Measurements from ENCODE around the gene HOXD10. TPM values are rescaled to one million over a fixed set of nuclear protein-coding genes. Genes with fewer than 3 reads are reported as not detected.

Gene HOXD10
- total and polyA plus RNA-seq, 2 experiments from 2014 or later: not detected

DNA sequence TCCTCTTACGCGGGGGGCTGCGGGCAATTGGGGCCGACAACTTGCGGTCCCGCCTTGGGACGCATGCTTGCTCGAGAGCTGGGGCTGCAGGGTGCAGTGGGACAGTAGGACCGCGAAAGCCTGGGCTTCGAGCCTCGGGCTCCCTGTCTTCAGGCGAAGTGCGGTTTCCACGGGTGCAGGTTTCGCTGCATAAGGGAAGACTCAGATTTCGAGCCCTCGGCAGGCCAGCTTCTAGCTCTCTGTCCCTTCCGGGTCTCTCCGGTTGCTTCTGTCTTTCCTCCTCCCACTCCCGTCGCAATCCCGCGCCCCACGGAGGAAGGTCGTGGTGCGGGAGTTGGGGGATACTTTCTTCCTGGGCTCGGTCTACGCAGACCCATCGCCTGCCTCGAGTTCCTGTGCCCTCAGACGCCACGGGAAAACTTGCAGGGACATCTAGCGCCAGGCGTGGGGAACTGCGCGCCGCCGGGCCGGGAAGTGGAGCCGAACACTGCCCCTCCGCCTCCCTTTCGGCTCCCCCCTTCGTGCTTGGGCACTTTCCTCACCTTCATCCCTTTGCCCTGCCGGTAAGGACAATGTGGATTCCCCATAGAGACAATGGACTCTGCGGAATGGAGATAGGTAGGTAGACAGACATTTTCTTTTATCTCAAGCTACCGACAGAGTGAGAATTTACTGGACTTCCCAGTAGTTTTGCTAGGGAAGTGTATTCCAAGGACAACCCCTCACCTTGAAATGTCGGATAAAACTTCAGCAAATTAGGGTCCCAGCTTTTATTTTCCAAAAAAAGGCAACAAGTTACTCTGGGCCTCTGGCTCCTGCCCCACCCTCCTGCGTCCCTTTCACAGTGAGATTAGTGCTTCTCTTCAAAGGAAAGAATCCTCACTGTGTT lies 28.3 kb upstream of the HOXD10 start:
- H3K36me3 Mint-ChIP-seq (ENCODE audit: low read depth): no peaks in the 10 kb centered on the region
- H3K9me3 Mint-ChIP-seq: peaks cover 7% of the 10 kb centered on the region; the same call in 2 of the 3 replicates
- Histone ChIP-seq H2AFZ (no peak overlapping the region; the same call in 1 of the 2 replicates), H3K9me2 (ENCODE audit: insufficient read depth) (no peaks in the 10 kb centered on the region), H3F3A (replicated peaks; ENCODE audit: low read depth) (peaks cover 46% of the 10 kb centered on the region), H3K4me2 (peak overlapping the region; percentile 81), H3K4me3 (peak overlapping the region; percentile 50), H3K36me3 (ENCODE audit: insufficient read depth) (no peaks in the 10 kb centered on the region), H4K20me1 (replicated peaks; ENCODE audit: insufficient read depth) (peaks cover 45% of the 10 kb centered on the region), H3K27me3 (ENCODE audit: insufficient read depth) (peaks cover 99% of the 10 kb centered on the region), H3K4me1 (ENCODE audit: insufficient read depth) (peaks cover 42% of the 10 kb centered on the region), H3K27ac (ENCODE audit: low read depth) (no peak overlapping the region), H3K79me2 (replicated peaks; ENCODE audit: insufficient read depth) (no peaks in the 10 kb centered on the region)
- H3K27ac Mint-ChIP-seq: no peak overlapping the region
- peak; percentile 82 for TF ChIP-seq EZH2 (IDR thresholded peaks at IDR 0.05; ENCODE audit: low read depth, unreplicated experiment)
- TF ChIP-seq CTCF (conservative IDR thresholded peaks at IDR 0.05; ENCODE audit: low read depth in 2 of 2): peak; percentile 59 to 66
- TF ChIP-seq POLR2AphosphoS5 (IDR thresholded peaks at IDR 0.05; ENCODE audit: low read depth): no peak
- no peak for TF ChIP-seq STAT1 (IDR thresholded peaks at IDR 0.05; ENCODE audit: unreplicated experiment)
- peak; percentile 46 for TF ChIP-seq EZH2phosphoT487 (IDR thresholded peaks at IDR 0.05; ENCODE audit: unreplicated experiment)
- H3K4me3 Mint-ChIP-seq: peak overlapping the region; percentile 70
- H3K27me3 Mint-ChIP-seq (ENCODE audit: insufficient read depth, low read depth, poor library complexity): peaks cover 95% of the 10 kb centered on the region
- peaks cover 33% of the 10 kb centered on the region for H3K4me1 Mint-ChIP-seq
- DNase-seq (ENCODE audit: low spot score) (peak; percentile 88), ATAC-seq (peak; percentile 44)

- Mint-ChIP-seq H3K4me3 (no peak overlapping the region), H3K4me1 (peaks cover 30% of the 10 kb centered on the region), H3K36me3 (ENCODE audit: low read depth) (no peaks in the 10 kb centered on the region; the same call in 2 of the 3 replicates), H3K27ac (no peak overlapping the region), H3K27me3 (ENCODE audit: insufficient read depth, low read depth, poor library complexity) (peaks cover 95% of the 10 kb centered on the region), H3K9me3 (peaks cover 7% of the 10 kb centered on the region; the same call in 2 of the 3 replicates)
- Histone ChIP-seq H3K9me2 (ENCODE audit: insufficient read depth) (no peaks in the 10 kb centered on the region), H4K20me1 (replicated peaks; ENCODE audit: insufficient read depth) (peaks cover 40% of the 10 kb centered on the region), H3K4me1 (ENCODE audit: insufficient read depth) (peaks cover 46% of the 10 kb centered on the region), H3K27me3 (ENCODE audit: insufficient read depth) (peaks cover 99% of the 10 kb centered on the region), H3K36me3 (ENCODE audit: insufficient read depth) (no peaks in the 10 kb centered on the region), H3F3A (replicated peaks; ENCODE audit: low read depth) (peaks cover 51% of the 10 kb centered on the region), H3K79me2 (replicated peaks; ENCODE audit: insufficient read depth) (no peaks in the 10 kb centered on the region), H3K4me3 (peak overlapping the region; percentile 50; the same call in 1 of the 2 replicates), H2AFZ (no peak overlapping the region), H3K27ac (ENCODE audit: low read depth) (no peak overlapping the region), H3K4me2 (0 out of 2 replicates have a peak overlapping the region, but pooled peaks have one; percentile 81)
- DNase-seq (ENCODE audit: low spot score) (no peak), ATAC-seq (no peak)
- TF ChIP-seq POLR2AphosphoS5 (IDR thresholded peaks at IDR 0.05; ENCODE audit: low read depth) (no peak), JUNB (IDR thresholded peaks at IDR 0.05; ENCODE audit: unreplicated experiment) (no peak), EZH2 (IDR thresholded peaks at IDR 0.05; ENCODE audit: low read depth, unreplicated experiment) (peak; percentile 85)
Observed at GRCh38 chr2:176088937-176089842, 27.4 kb upstream of the HOXD10 start.

Data from GM23338 (cell line).